PFSK-1 (cell line): ENCODE measurements around the gene PFN1.

ENCODE experiments used
- FOXP2 ChIP-seq: optimal IDR thresholded peaks from 2 replicates; pipeline ENCODE3; 2011; ENCODE audit warnings: borderline replicate concordance, control low read depth, inconsistent platforms; ENCODE audit not compliant: insufficient read depth; ENCODE audit errors: extremely low read length, extremely low read depth
- POLR2AphosphoS5 ChIP-seq: IDR thresholded peaks from 2 replicates; pipeline ENCODE4 v1.6.1; 2012; ENCODE audit warnings: low read depth, mild to moderate bottlenecking, control low read depth, low read length, moderate library complexity
- SIN3A ChIP-seq: IDR thresholded peaks from 2 replicates; pipeline ENCODE4 v1.6.1; 2012; ENCODE audit warnings: mild to moderate bottlenecking, low read length, moderate library complexity, borderline replicate concordance; ENCODE audit not compliant: insufficient read depth
- TAF1 ChIP-seq: IDR thresholded peaks from 2 replicates; pipeline ENCODE4 v1.6.1; 2012; ENCODE audit warnings: low read length, control low read depth, borderline replicate concordance; ENCODE audit not compliant: insufficient read depth
- TF ChIP-seq, protein P1 (sequence below), 2 experiments: IDR thresholded peaks; 2 replicates each; pipeline versions ENCODE4 v1.6.1 to v1.8.0; 2011 to 2012; ENCODE audit warnings: low read depth in 2 of 2, low read length in 2 of 2, control low read depth in 1 of 2, inconsistent platforms in 1 of 2, mild to moderate bottlenecking in 1 of 2, moderate library complexity in 1 of 2; ENCODE audit not compliant: insufficient read depth in 1 of 2

PFN1 gene

DNA sequence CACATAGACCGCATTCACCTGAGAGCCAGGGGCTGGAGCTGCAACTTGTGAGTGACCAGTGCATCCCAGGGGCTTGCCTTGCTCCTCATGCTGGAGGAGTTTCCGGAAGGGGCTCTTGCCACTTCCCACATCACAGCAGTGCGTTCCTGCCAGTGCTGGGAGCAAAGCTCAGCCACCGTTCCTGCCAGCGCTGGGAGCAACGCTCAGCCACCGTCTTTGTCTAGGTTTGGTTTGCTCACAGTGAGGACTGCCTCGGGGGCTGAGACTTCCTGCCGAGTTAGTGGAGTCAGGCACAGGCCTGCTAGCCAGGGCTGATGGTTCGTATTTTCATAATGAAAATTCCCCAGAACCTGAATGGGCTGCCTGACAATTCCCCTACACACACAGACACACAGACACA is 40.0 kb downstream of the PFN1 start:
- 0 out of 2 replicates have a peak, but pooled peaks have one; percentile 42 for TF ChIP-seq TAF1
- TF ChIP-seq, protein P1, sequence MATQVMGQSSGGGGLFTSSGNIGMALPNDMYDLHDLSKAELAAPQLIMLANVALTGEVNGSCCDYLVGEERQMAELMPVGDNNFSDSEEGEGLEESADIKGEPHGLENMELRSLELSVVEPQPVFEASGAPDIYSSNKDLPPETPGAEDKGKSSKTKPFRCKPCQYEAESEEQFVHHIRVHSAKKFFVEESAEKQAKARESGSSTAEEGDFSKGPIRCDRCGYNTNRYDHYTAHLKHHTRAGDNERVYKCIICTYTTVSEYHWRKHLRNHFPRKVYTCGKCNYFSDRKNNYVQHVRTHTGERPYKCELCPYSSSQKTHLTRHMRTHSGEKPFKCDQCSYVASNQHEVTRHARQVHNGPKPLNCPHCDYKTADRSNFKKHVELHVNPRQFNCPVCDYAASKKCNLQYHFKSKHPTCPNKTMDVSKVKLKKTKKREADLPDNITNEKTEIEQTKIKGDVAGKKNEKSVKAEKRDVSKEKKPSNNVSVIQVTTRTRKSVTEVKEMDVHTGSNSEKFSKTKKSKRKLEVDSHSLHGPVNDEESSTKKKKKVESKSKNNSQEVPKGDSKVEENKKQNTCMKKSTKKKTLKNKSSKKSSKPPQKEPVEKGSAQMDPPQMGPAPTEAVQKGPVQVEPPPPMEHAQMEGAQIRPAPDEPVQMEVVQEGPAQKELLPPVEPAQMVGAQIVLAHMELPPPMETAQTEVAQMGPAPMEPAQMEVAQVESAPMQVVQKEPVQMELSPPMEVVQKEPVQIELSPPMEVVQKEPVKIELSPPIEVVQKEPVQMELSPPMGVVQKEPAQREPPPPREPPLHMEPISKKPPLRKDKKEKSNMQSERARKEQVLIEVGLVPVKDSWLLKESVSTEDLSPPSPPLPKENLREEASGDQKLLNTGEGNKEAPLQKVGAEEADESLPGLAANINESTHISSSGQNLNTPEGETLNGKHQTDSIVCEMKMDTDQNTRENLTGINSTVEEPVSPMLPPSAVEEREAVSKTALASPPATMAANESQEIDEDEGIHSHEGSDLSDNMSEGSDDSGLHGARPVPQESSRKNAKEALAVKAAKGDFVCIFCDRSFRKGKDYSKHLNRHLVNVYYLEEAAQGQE (IDR thresholded peaks at IDR 0.05; ENCODE audit: insufficient read depth in 1 of 2, low read depth in 2 of 2, low read length in 2 of 2) = 0 out of 4 replicates have a peak, but pooled peaks of 1 of the 2 experiments have one; percentile 11
- peak; percentile 49; the same call in 1 of the 2 replicates for TF ChIP-seq POLR2AphosphoS5
- TF ChIP-seq SIN3A = no peak
- no peak for TF ChIP-seq FOXP2

DNA sequence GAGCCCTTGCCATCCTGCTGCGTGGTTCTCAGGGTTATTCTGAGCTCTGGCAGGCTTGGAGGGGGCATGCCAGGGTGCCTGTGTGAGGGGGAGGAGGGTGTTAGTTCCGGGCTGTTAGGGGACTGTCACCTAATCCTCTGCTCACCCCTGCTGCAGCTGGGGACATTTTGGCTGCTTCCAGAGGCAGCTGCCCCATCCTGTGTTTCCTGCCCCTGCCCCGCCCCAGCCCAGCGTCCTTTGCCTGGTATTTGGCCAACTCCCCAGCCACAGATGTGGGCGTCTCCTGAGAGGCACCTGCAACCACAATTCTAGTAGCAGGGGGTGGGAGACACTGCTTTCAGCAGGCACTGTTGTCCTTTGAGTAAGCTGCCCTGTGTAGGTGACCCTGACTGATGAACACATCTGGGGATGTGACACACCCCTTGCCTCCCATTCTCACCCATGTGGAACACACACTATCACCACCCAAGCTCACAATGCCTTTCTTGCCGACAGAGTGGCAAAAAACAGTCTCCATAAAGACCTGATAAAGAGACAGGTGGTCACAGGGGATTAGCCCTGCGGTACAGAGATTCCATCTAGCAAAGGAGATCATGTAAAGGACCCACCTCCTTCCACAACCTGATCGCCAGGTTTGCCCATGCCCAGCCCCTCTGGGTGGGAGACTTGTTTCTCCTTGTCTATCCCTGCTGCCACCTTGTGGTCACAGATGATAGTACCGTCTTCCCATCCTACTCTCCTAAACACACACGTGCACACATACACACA is 45.1 kb downstream of the PFN1 start, which contains the start of gene CHRNE:
Gene CHRNE (minus strand): TSS at position 48 of the 768 bp plus-strand sequence. CDS start 35 bp downstream, at position 13.
- TF ChIP-seq FOXP2 (no peak), SIN3A (no peak), TAF1 (no peak), POLR2AphosphoS5 (no peak)
- TF ChIP-seq, protein P1 (IDR thresholded peaks at IDR 0.05; ENCODE audit: insufficient read depth in 1 of 2, low read depth in 2 of 2, low read length in 2 of 2) = no peak

DNA sequence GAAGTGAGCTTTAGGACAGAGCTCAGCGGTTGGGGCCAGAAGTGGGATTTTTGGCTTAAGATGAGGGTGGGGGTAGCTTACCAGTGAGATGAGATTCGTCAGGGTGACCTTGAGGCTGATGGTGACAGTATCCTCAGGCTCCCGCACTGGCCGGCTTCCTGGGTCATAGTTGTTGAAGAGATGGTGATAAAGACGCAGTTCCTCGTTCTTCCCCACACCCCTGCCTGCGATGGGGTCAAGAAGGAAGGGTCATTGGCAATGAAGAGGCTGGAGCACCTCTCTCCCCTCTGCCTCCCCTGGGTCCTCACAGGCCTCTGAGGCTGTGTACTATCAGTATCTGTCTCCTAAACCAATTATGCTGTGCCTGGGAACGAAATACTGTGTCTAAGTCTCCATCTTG is 45.8 kb downstream of the PFN1 start:
- TF ChIP-seq POLR2AphosphoS5 = no peak
- TF ChIP-seq TAF1 = no peak
- TF ChIP-seq SIN3A = no peak
- TF ChIP-seq, protein P1 (IDR thresholded peaks at IDR 0.05; ENCODE audit: insufficient read depth in 1 of 2, low read depth in 2 of 2, low read length in 2 of 2) = no peak
- no peak for TF ChIP-seq FOXP2

DNA sequence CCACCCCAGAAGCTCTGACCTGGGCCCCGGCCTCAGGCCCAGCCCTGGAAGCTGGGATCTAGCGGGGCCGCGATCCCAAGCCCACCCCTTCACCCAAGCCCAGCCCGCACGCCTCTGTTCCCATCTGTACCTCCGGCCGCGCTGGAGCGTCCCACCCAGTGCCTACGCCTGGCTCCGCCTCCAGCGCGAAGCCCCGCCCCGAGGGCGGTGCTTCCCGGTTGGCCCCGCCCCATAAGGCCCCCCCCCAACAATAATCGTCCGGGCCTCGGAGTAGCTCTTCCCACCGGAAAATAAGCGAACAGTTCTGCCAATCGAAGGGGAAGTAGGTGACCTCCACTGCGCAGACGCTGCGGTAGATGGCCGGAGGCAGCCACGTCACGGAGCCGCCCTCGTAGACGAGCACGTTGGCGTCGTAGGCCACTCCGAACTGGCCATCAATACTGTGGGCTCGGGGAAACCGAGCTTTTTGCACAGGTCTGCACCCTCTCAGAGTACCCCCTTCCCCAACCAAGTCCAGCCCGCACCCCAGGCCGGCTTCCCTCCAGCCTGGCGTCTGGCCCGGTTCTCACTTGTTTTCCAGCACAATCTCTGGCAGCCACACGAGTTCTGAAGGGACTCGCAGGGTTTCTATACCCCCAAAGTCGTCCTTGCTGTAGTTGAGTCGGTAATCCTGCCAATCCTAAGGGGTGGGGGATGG is 46.5 kb downstream of the PFN1 start:
- TF ChIP-seq TAF1 = no peak
- TF ChIP-seq, protein P1 (IDR thresholded peaks at IDR 0.05; ENCODE audit: insufficient read depth in 1 of 2, low read depth in 2 of 2, low read length in 2 of 2) = no peak
